Measurements from ENCODE around the gene FGF2. TPM values are rescaled to one million over a fixed set of nuclear protein-coding genes. Genes with fewer than 3 reads are reported as not detected.

FGF2 gene
- total RNA-seq, 1 donor from 2014 or later: 8.1 TPM

- H3K27me3 ChIP-seq (ENCODE audit: low read depth): no peaks in the 10 kb centered on the region
- H3K4me1 ChIP-seq: no peaks in the 10 kb centered on the region
- ATAC-seq (no peak), DNase-seq (no peak)
- intact Hi-C loops (cut with DNase I): no loop called here
- no peaks in the 10 kb centered on the region for H3K9me3 ChIP-seq
- H3K36me3 ChIP-seq: no peaks in the 10 kb centered on the region
- no peak for TF ChIP-seq CTCF (IDR thresholded peaks at IDR 0.05)
- H3K27ac ChIP-seq: no peak overlapping the region
- H3K4me3 ChIP-seq: no peak overlapping the region
Observed at GRCh38 chr4:122906859-122907305, 80.3 kb downstream of the FGF2 start.

GRCh38 chr4:122908223-122908622, 81.6 kb downstream of the FGF2 start:
- Histone ChIP-seq H3K4me1 (no peaks in the 10 kb centered on the region), H3K9me3 (no peaks in the 10 kb centered on the region), H3K36me3 (no peaks in the 10 kb centered on the region), H3K4me3 (no peak overlapping the region), H3K27me3 (ENCODE audit: low read depth) (no peaks in the 10 kb centered on the region), H3K27ac (no peak overlapping the region)
- no peak for TF ChIP-seq CTCF (IDR thresholded peaks at IDR 0.05)
- DNase-seq (no peak), ATAC-seq (no peak)
- intact Hi-C loops (cut with DNase I): no loop called here

- no peaks in the 10 kb centered on the region for H3K36me3 ChIP-seq
- DNase-seq (no peak), ATAC-seq (no peak)
- H3K4me3 ChIP-seq: no peak overlapping the region
- no peak overlapping the region for H3K27ac ChIP-seq
- no peaks in the 10 kb centered on the region for H3K27me3 ChIP-seq (ENCODE audit: low read depth)
- TF ChIP-seq CTCF (IDR thresholded peaks at IDR 0.05): no peak
- no peaks in the 10 kb centered on the region for H3K9me3 ChIP-seq
- intact Hi-C loops (cut with DNase I): no loop called here
- H3K4me1 ChIP-seq: no peaks in the 10 kb centered on the region
Observed at GRCh38 chr4:122909683-122910082, 83.1 kb downstream of the FGF2 start.

GRCh38 chr4:122911588-122911987, 85.0 kb downstream of the FGF2 start:
- Histone ChIP-seq H3K27ac (no peak overlapping the region), H3K4me1 (no peaks in the 10 kb centered on the region), H3K36me3 (no peaks in the 10 kb centered on the region), H3K27me3 (ENCODE audit: low read depth) (no peaks in the 10 kb centered on the region), H3K4me3 (no peak overlapping the region), H3K9me3 (no peaks in the 10 kb centered on the region)
- ATAC-seq (peak in 1 of 2 donors; percentile 33), DNase-seq (no peak)
- TF ChIP-seq CTCF (IDR thresholded peaks at IDR 0.05): no peak
- intact Hi-C loops (cut with DNase I): no loop called here

- intact Hi-C loops (cut with DNase I): no loop called here
- H3K9me3 ChIP-seq: no peaks in the 10 kb centered on the region
- ATAC-seq (no peak), DNase-seq (no peak)
- H3K4me1 ChIP-seq: no peaks in the 10 kb centered on the region
- no peaks in the 10 kb centered on the region for H3K27me3 ChIP-seq (ENCODE audit: low read depth)
- H3K36me3 ChIP-seq: no peaks in the 10 kb centered on the region
- no peak overlapping the region for H3K4me3 ChIP-seq
- TF ChIP-seq CTCF (IDR thresholded peaks at IDR 0.05): no peak
- no peak overlapping the region for H3K27ac ChIP-seq
Observed at GRCh38 chr4:122912810-122913575, 86.4 kb downstream of the FGF2 start.
